Colonic mucosa (tissue), 4 donors: ENCODE data around the gene ZSWIM8. TPM values are rescaled to one million over a fixed set of nuclear protein-coding genes. Genes with fewer than 3 reads are reported as not detected.

Experiments used
- DNase-seq: peaks from one replicate; pipeline ENCODE4 v3.0.0-alpha.2; 2020
- H3K27ac ChIP-seq: fragments of 200-600 bp; one replicate; pipeline ENCODE4 v1.8.0; 2021
- H3K27me3 ChIP-seq: fragments of 200-600 bp; one replicate; pipeline ENCODE4 v1.8.0; 2021
- H3K36me3 ChIP-seq: fragments of 200-600 bp; one replicate; pipeline ENCODE4 v1.8.0; 2021
- H3K4me1 ChIP-seq: fragments of 200-600 bp; one replicate; pipeline ENCODE4 v1.8.0; 2021; ENCODE audit warnings: mild to moderate bottlenecking
- H3K4me3 ChIP-seq: fragments of 200-600 bp; one replicate; pipeline ENCODE4 v1.8.0; 2021
- H3K9ac ChIP-seq, 2 donors: one replicate each; pipeline ENCODE4 v1.7.0; 2013; ENCODE audit warnings: control low read depth in 2 of 2, low read depth in 2 of 2, low read length in 2 of 2
- H3K9me3 ChIP-seq: fragments of 200-600 bp; one replicate; pipeline ENCODE4 v1.8.0; 2021
- intact Hi-C: fragments of 100-400 bp; cut with DNase I; formaldehyde crosslinking; loops from one replicate; pipeline ENCODE4 v1.14.1; 2022
- total RNA-seq, 2 donors: library from RNA; stranded (reverse); fragmentation: NEBNext Ultra II Directional in 1 of 2; extraction: Animal tissue kit (Norgen Biotek cat#: 25700) in 1 of 2; gene quantifications; one replicate each; pipeline ENCODE4 v1.2.1, GENCODE V29; 2021
- TF ChIP-seq, protein P1 (sequence below): fragments of 200-600 bp; IDR thresholded peaks from one replicate; pipeline ENCODE4 v1.8.0; 2022; ENCODE audit warnings: antibody characterized with exemption, mild to moderate bottlenecking
- donor health status: healthy.
- donor health status: DM: no; HTN: no; CAD: no.
- donor health status: DM: no; HTN: no; CAD: no.

ZSWIM8 gene
- total RNA-seq, 2 donors from 2014 or later, result 74.7 to 77.1 TPM

DNA sequence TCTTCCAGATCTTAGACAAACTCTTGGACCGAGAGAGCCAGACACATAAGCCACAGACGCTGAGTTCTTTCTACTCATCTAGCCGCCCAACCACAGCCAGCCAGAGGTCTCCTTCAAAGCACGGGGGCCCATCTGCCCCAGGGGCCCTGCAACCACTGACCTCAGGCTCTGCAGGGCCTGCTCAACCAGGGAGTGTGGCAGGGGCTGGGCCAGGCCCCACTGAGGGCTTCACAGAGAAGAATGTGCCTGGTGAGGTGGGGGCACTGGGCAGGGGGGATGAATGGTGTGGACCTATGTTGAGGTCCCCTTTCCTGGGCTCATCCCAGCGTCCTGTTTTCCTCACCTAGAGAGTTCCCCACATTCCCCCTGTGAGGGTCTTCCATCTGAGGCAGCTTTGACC lies 11.4 kb downstream of the ZSWIM8 start:
- no peak for DNase-seq
- H3K27me3 ChIP-seq, result no peaks in the 10 kb centered on the region
- no peak overlapping the region for H3K27ac ChIP-seq
- no peaks in the 10 kb centered on the region for H3K9me3 ChIP-seq
- H3K9ac ChIP-seq, result no peak overlapping the region
- intact Hi-C loops, result no loop called here
- H3K36me3 ChIP-seq, result peaks cover 27% of the 10 kb centered on the region
- TF ChIP-seq, protein P1, sequence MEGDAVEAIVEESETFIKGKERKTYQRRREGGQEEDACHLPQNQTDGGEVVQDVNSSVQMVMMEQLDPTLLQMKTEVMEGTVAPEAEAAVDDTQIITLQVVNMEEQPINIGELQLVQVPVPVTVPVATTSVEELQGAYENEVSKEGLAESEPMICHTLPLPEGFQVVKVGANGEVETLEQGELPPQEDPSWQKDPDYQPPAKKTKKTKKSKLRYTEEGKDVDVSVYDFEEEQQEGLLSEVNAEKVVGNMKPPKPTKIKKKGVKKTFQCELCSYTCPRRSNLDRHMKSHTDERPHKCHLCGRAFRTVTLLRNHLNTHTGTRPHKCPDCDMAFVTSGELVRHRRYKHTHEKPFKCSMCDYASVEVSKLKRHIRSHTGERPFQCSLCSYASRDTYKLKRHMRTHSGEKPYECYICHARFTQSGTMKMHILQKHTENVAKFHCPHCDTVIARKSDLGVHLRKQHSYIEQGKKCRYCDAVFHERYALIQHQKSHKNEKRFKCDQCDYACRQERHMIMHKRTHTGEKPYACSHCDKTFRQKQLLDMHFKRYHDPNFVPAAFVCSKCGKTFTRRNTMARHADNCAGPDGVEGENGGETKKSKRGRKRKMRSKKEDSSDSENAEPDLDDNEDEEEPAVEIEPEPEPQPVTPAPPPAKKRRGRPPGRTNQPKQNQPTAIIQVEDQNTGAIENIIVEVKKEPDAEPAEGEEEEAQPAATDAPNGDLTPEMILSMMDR, result no peak
- no peaks in the 10 kb centered on the region for H3K4me1 ChIP-seq
- H3K4me3 ChIP-seq, result no peak overlapping the region

- intact Hi-C loops, result no loop called here
- Histone ChIP-seq H3K27ac (no peak overlapping the region), H3K4me1 (no peaks in the 10 kb centered on the region), H3K36me3 (peaks cover 20% of the 10 kb centered on the region), H3K27me3 (no peaks in the 10 kb centered on the region), H3K4me3 (no peak overlapping the region), H3K9me3 (no peaks in the 10 kb centered on the region), H3K9ac (no peak overlapping the region)
- TF ChIP-seq, protein P1, result no peak
- no peak for DNase-seq
Observed at GRCh38 chr10:73797324-73798025, 12.1 kb downstream of the ZSWIM8 start.

DNA sequence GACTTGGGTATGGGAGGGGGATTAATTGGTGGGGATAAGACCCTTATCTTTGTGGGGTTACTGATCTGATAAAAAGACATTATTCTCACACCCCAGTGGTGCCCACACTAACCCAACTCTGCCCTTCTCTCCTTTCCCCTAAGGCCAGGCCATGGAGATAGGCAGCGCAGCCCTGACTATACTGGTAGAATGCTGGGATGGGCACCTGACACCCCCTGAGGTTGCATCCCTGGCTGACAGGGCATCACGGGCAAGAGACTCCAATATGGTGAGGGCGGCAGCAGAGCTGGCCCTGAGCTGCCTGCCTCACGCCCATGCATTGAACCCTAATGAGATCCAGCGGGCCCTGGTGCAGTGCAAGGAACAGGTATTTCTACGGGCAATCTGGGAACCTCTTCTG lies 12.7 kb downstream of the ZSWIM8 start:
- Histone ChIP-seq H3K4me3 (no peak overlapping the region), H3K9ac (no peak overlapping the region), H3K4me1 (no peaks in the 10 kb centered on the region), H3K9me3 (no peaks in the 10 kb centered on the region), H3K27ac (no peak overlapping the region), H3K27me3 (no peaks in the 10 kb centered on the region), H3K36me3 (peaks cover 18% of the 10 kb centered on the region)
- intact Hi-C loops, result no loop called here
- DNase-seq, result no peak
- TF ChIP-seq, protein P1, result no peak

DNA sequence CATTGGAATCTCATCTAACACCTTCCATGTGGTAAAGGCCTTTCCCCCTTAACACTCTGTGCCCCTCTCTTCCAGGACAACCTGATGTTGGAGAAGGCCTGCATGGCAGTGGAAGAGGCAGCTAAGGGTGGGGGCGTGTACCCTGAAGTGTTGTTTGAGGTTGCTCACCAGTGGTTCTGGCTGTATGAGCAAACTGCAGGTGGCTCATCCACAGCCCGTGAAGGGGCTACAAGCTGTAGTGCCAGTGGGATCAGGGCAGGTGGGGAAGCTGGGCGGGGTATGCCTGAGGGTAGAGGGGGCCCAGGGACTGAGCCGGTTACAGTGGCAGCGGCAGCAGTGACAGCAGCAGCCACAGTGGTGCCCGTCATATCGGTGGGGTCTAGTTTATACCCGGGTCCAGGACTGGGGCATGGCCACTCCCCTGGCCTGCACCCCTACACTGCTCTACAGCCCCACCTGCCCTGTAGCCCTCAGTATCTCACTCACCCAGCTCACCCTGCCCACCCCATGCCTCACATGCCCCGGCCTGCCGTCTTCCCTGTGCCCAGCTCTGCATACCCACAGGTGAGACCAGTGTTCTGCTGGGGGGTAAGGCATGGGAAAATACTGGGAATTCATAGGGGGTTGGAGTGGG lies 13.6 kb downstream of the ZSWIM8 start:
- no peak overlapping the region for H3K9ac ChIP-seq
- H3K9me3 ChIP-seq, result no peaks in the 10 kb centered on the region
- peaks cover 14% of the 10 kb centered on the region for H3K36me3 ChIP-seq
- intact Hi-C loops, result no loop called here
- no peak for DNase-seq
- no peaks in the 10 kb centered on the region for H3K27me3 ChIP-seq
- H3K4me3 ChIP-seq, result no peak overlapping the region
- H3K27ac ChIP-seq, result no peak overlapping the region
- TF ChIP-seq, protein P1, result no peak
- H3K4me1 ChIP-seq, result no peaks in the 10 kb centered on the region

- no peaks in the 10 kb centered on the region for H3K27me3 ChIP-seq
- H3K9me3 ChIP-seq, result no peaks in the 10 kb centered on the region
- intact Hi-C loops, result no loop called here
- no peak overlapping the region for H3K9ac ChIP-seq
- peaks cover 4% of the 10 kb centered on the region for H3K36me3 ChIP-seq
- DNase-seq, result no peak
- H3K27ac ChIP-seq, result no peak overlapping the region
- H3K4me3 ChIP-seq, result no peak overlapping the region
- TF ChIP-seq, protein P1, result no peak
- no peaks in the 10 kb centered on the region for H3K4me1 ChIP-seq
Observed at GRCh38 chr10:73799899-73800559, 14.6 kb downstream of the ZSWIM8 start.
